Activated CD4-positive, alpha-beta T cell treated with anti-CD3 and anti-CD28 coated beads for 4 hours (primary cell): ENCODE results near the gene CEP112.

Experiments used
- DNase-seq, 2 donors: peaks; one replicate each; pipeline ENCODE4 v3.0.0-alpha.2; 2020

CEP112 gene

DNA sequence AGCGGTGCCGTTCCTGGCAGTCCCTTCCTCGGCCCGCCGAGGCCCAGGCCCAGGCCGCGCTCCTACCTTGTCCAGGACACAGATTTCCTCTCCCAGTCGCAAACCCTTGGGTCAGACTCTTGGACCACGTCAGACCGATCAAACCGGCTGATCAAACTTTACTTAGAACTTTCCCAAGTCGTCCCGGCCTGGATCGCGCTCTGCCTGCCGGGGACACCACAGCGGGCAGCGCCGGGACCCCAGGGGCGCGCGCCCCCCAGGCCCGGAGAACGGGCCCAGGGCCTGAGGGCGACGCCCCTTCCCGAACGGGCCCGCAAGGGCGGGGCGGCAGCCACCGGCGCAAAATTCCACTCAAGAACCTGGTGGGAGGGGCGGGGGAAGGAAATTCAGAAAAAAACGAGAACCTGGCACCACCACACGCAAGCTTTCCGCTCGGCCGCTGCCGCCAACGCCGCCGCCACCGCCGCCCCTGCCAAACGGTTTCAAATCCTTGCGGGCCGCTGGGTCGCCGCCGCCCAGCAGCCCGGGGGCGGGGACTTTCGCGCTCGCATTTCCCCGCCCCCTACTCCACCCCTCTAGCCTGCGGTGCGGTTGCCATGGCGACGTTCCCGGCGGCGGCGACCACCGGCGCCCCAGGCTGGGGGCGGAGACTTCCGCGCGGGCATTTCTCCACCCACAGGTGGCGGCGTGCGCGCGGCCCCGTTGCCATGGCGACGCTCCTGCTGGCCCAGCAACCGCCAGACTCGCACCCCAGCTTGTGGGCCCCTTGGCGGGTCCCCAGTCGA is at the start of gene CEP112:
Gene CEP112, minus strand, starts transcription at position 541 of the 785 bp plus-strand sequence.
- peak; percentile 91 to 94 for DNase-seq

DNA sequence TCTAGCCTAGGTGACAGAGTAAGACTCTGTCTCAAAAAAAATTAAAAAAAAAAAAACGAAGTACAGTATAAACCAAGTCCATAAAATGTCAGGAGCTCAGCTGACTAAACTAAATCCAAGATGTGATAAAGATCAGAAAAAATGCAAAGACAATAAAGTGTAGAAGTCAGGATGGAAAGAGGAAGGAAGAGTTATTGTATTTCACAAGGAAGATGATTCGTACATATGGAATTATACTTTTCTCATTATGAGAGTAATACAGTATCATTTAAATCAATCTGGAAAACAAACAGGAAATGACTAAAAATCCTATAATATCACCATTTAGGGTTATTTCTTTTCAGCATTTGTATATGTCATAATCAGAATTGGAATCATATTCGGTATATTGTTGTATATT is 48.7 kb upstream of the CEP112 start:
- no peak for DNase-seq

DNA sequence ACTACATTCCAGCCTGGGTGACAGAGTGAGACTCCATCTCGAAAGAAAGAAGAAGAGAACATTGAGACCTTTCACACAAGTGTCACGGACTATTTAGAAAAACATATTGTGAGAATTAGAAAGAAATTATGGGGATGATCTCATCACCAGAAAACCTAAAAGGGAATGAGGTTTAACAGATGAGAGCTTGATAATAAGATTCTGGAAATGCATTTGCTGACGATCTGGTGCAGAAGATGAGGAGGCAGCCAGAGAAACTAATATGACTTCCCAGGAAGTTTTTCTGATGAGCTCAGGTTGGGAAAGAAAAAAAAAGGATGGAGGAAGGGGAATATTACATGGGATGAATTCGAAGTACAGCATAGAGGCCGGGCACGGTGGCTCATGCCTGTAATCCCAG is 48.1 kb upstream of the CEP112 start:
- no peak for DNase-seq

DNA sequence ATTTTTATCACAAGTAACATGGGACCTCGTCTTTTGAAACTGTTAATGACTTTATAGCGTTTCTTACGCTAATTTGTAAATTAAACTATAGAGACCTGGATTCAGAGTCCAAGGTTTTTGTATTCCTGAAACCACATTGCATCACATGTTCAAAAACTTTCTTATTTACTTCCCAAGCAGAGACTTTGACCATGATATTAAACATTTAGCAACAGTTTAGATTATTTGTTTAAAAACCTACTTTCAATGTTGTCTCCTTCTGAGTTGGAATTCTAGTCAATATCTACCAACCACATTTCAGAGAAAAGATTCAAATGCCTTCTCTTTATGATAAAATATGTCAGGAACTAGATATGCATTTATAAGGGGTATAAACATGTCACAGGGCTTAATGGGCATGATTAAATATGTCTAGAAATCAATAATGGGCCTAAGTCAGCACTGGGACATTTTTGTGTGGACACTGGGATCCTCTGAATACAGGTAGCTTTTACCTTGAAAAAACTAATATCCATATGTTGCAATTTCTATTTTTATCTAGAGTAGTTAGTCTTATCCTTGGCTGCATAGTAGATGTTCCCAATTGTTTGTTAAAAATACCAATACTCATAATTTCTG is 43.6 kb upstream of the CEP112 start:
- DNase-seq, result no peak

- no peak for DNase-seq
Measured at GRCh38 chr17:66234611-66235010, 42.7 kb upstream of the CEP112 start.

DNA sequence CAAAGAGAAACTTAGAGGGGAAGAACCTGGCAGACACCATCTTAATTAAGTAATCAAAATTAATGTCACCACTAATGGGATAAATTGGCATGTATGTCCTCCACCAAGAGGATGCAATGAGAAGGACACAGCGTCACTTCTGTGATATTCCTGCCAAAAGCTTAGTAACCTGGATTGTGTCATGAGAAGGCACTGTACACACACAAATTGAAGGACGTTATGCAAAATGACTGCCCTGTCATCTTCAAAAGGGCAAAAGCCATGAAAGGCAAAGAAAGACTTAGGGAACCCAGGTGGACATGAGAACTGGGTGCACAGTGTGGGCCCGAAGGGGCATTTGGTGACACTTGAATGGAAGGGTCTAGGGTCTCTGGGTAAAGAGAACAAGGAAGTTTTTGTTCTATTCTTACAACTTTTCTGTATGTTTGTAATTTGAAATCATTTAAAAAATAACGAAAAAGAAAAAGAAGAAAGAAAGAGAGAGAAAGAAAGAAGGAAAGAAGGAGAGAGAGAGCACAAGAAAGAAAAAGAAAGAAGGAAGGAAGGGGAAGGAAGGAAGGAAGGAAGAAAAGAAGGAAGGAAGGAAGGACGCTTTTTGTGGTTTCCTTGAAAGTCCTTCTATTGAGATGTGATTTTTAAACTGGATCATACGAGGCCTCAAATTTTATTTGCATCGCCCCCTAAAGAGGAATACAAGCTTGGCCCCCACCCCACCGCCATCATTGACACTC is 41.3 kb upstream of the CEP112 start:
- no peak for DNase-seq

DNA sequence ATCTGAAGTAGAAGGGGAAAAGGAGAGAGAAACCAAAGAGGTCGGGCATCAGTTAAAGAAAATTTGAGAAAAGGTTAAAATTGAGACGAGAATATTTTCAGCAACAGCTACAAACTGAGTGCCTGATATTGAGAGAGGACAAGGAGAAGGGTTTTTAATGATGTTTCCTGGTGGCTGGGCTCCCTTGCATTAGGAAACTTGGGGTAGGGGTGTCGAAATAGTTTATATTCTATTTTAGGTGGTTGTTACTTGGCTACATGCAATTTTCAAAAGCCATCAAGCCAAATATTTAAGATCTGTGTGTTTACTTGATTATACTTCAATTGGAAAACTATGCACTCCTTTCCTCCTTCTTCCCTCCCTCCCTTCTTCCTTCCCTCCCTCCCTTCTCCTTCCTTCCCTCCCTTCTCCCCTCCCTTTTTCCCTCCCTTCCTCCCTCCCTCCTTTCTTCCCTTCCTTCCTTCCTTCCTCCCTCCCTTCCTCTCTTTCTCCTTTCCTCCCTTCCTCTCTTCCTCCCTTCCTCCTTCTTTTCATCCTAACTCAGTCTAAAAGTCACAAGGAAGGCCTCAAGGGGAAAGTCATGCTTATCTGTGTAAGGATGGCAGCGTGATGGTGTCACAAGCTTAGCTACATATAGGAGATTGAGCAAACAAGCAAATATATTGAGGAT is 39.1 kb upstream of the CEP112 start:
- no peak for DNase-seq

DNA sequence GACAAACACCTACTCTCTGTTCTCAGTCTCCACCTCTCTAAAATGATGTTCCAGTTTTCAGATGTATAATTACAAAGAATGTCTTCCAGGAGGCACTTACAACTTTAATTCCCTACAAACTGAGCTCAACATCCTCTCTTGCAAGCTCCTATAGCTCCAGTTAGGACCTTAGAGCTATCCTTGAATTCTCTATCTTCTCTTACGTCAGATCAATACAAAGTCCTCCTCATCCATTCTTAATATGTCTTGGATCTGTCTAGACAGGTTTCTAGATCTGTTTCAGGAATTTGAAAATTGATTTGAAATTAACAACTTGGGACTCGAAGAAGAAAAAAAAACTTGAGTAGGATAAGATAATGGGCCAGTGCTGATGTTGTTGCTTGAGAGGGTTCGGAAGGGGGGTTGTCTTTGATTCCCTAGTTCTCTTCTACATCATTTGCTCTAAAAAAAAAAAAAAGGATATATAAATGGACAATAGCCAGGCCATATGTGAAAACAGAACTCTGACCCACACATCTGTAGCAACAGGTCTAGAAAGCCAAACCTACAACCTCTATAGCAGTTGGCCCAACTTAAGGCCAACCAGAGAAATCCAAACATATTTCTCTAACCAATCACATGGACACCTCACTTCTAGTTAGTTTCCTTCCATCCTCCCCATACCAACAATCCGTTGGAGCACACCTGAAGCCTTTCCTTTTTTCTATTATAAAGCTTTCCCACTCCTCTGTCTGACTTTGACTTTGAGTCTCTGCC is 38.0 kb upstream of the CEP112 start:
- no peak for DNase-seq

GRCh38 chr17:66228887-66229782 is 37.2 kb upstream of the CEP112 start, which contains the start of gene APOH:
Gene APOH (minus strand): TSS chr17:66229415. CDS start chr17:66229379, 36 bp downstream.
- no peak for DNase-seq

GRCh38 chr17:66227212-66228045 is 35.5 kb upstream of the CEP112 start:
- DNase-seq, result no peak

GRCh38 chr17:66222798-66223350 is 30.9 kb upstream of the CEP112 start:
- no peak for DNase-seq

DNA sequence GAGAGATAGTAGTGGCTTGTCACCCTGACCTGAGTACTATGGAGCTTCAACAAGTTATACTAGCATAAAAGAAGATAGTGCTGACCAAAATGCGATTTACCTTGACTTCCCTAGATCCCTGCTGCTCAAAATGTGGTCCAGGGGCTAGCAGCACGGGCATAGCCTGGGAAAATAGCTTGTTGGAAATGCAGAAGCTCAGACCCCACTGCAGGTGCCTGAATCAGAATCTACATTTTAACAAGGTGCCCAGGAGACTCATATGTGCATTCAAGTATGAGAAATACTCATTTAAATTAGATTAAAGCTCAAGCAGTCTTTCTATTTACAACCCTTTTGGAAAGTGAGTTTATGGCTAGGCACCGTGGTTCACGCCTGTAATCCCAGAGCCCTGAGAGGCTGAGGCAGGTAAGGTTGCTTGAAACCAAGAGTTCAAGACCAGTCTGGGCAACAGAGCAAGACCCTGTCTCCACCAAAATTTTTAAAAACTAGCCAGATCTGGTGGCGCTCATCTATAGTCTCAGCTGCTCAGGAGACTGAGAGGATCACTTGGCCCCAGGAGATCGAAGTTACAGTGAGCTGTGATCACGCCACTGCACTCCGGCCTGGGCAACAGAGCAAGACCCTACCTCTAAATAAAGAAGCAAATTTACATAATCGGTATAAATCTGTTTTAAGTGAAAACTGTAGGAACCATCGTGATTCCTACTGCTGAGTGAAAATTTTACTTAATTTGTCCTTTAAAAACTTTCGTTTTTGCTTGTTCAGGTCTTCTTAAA is 30.0 kb upstream of the CEP112 start:
- DNase-seq, result no peak

GRCh38 chr17:66221343-66221742 is 29.4 kb upstream of the CEP112 start:
- DNase-seq, result no peak

DNA sequence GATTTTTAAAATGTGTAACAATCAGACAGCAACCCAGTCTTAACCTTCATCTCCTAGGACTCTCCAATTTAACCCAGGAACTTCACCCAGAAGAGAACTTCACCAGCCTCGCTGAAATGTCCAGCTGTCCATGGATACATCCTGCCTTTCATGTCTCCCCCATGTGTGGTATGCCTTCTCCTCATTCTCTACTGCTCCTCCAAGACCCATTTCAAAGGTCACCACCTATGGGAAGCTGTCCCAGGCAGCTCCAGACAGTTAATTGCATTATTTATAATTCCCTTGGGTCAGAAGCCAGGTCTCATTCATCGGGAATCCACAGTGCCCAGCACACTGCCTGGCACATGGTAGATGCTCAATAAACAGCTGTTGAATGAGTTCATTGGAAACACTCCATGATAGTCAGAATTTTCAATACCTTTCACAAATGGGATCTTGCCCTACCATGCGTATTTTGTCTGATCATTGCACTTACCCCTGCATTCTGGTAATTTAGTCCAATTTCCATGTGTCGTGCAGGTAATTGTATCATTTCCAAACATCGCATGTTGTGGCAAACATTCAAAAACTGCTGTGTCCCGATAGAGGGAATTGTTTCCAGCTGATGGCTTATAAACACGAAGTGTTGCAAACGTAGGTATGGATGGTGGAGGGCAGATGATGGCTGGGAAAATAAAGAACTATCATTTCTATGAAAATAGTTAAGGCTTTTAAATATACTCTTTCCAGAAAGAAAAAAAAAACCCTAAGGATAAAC is 28.3 kb upstream of the CEP112 start:
- DNase-seq, result no peak

DNA sequence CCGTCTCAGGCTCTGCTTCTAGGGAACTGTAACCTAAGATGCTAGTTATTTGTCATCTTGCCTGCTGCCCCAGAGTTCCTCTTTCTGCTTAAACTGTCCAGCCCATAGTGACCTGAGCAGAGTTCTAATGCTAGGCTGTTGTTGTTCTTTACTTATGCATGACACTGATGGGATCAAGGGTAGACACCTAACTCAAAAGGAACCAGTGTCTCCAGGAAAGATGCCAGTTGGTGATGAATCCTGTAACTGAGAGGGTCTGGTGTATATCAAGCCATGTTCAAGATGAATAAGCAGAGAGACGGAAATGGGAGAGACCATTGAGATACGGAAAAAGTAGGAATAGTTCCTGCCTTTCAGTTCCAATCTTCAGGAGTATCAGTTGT is 23.6 kb upstream of the CEP112 start:
- no peak for DNase-seq

- no peak for DNase-seq
Measured at GRCh38 chr17:66214884-66215528, 23.1 kb upstream of the CEP112 start.

DNA sequence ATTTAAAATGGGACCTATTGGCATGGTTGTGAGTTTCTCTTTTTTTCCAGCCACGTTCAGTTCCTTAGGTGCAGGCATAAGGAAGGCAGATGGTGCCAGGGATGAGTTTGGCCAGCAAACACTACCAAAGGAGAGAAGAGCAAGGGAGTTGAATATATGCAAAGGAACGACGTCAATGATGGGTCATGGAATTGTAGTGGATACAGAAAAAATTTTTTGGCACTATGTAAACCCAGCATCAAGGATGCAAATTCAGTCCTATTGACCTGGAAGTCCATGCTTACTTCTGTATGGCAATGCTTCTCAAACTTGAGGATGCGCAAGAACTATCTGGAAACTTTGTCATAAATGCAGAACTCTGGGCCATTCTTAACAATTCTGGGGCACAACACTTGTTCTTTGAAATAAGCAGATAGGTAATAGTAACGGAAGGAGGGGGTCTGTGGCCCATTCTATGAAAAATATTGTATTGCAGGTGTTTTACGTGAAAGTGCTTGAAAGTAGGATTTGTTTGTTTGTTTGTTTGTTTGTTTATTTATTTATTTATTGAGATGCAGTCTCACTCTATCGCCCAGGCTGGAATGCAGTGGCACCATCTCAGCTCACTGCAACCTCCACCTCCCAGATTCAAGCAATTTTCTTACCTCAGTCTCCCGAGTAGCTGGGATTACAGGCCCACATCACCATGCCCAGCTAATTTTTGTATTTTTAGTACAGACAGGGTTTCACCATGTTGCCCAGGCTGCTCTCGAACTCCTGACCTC is 19.3 kb upstream of the CEP112 start:
- no peak for DNase-seq
